Fibroblast of the aortic adventitia (primary cell): ENCODE data around the gene DRG2. TPM values are rescaled to one million over a fixed set of nuclear protein-coding genes. Genes with fewer than 3 reads are reported as not detected.

Experiments used
- DNase-seq: peaks from one replicate; pipeline ENCODE4 v3.0.0-alpha.2; 2010; ENCODE audit warnings: low read depth
- H3K4me3 ChIP-seq: 2 replicates; pipeline ENCODE4 v1.5.1; 2011; ENCODE audit warnings: low read depth, mild to moderate bottlenecking, control low read depth, low read length, moderate library complexity
- total RNA-seq: library from RNA; depleted of rRNA; stranded (reverse); fragments of >200 nt; gene quantifications from 2 replicates; pipeline ENCODE4 v1.2.3, GENCODE V29; 2012; ENCODE audit warnings: low replicate concordance
- TF ChIP-seq, protein P1 (sequence below): IDR thresholded peaks from 2 replicates; pipeline ENCODE4 v1.5.1; 2011; ENCODE audit warnings: mild to moderate bottlenecking, low read length, control low read depth, inconsistent platforms; ENCODE audit not compliant: insufficient read depth

The DRG2 gene
- total RNA-seq, 1 donor: 25.3 TPM

DNA sequence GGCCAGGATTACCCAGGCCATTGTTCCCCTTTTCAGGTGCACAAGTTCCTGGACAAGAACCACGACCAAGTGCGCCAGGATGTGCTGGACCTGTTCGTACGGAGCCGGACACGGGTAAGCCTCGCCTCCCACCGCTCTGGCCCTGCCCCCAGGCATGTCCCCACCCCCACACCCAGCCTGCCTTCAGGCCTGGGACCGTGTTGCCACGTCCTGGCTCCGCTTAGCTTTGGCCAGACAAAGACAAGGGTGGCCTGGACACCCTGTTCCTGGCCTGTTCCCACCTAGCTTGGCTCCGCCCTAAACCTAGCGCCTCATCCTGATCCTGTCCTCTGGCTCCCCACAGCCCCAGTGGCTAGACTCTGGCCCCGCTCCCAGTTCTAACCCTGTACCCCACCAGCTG lies 51.8 kb downstream of the DRG2 start:
- H3K4me3 ChIP-seq: no peak overlapping the region
- no peak for DNase-seq
- TF ChIP-seq, protein P1, sequence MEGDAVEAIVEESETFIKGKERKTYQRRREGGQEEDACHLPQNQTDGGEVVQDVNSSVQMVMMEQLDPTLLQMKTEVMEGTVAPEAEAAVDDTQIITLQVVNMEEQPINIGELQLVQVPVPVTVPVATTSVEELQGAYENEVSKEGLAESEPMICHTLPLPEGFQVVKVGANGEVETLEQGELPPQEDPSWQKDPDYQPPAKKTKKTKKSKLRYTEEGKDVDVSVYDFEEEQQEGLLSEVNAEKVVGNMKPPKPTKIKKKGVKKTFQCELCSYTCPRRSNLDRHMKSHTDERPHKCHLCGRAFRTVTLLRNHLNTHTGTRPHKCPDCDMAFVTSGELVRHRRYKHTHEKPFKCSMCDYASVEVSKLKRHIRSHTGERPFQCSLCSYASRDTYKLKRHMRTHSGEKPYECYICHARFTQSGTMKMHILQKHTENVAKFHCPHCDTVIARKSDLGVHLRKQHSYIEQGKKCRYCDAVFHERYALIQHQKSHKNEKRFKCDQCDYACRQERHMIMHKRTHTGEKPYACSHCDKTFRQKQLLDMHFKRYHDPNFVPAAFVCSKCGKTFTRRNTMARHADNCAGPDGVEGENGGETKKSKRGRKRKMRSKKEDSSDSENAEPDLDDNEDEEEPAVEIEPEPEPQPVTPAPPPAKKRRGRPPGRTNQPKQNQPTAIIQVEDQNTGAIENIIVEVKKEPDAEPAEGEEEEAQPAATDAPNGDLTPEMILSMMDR: no peak

GRCh38 chr17:18139949-18140348 lies 52.2 kb downstream of the DRG2 start:
- H3K4me3 ChIP-seq: no peak overlapping the region
- TF ChIP-seq, protein P1: peak; percentile 35
- peak; percentile 16 for DNase-seq

DNA sequence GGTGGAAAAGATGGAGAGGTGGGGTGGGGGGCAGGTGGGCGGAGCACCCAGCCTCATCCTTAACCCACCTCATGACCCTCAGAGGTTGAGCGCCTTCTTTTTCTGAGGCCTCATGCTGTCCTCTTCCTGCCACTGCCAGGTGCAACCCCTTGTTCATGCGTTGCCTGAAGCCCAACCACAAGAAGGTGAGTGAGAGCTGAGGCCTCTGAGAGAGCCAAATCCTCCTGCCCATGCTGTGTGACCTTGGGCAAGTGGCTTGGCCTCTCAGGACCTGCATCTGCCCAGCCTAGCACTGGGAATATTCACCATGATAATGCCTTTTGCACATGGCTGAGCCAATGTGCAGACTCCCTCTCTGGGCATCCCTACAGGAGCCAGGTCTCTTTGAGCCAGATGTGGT lies 52.9 kb downstream of the DRG2 start:
- H3K4me3 ChIP-seq: no peak overlapping the region
- TF ChIP-seq, protein P1: no peak
- no peak for DNase-seq

- TF ChIP-seq, protein P1: peak; percentile 49
- DNase-seq: peak; percentile 74
- H3K4me3 ChIP-seq: no peak overlapping the region
Measured at GRCh38 chr17:18141210-18141803, 53.6 kb downstream of the DRG2 start.

DNA sequence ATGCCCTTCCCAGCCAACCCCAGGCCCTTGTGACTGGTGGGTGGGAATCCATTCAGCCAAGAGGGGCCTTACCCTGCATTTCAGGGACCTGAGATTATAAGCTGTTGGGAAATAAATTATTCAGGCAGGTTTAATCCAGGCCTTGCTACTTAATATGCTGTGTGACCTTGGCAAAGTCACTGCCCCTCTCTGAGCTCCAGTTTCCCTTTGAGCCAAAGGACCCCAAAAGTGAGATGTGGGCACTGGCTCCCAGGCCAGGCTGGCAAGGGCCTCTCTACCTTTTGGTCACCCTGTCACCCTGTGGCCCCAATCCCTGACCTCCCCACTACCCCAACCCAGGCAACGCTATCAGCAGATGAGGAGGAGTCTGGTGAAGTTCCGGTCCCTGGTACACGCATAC lies 54.7 kb downstream of the DRG2 start:
- TF ChIP-seq, protein P1: no peak
- H3K4me3 ChIP-seq: no peak overlapping the region
- no peak for DNase-seq

DNA sequence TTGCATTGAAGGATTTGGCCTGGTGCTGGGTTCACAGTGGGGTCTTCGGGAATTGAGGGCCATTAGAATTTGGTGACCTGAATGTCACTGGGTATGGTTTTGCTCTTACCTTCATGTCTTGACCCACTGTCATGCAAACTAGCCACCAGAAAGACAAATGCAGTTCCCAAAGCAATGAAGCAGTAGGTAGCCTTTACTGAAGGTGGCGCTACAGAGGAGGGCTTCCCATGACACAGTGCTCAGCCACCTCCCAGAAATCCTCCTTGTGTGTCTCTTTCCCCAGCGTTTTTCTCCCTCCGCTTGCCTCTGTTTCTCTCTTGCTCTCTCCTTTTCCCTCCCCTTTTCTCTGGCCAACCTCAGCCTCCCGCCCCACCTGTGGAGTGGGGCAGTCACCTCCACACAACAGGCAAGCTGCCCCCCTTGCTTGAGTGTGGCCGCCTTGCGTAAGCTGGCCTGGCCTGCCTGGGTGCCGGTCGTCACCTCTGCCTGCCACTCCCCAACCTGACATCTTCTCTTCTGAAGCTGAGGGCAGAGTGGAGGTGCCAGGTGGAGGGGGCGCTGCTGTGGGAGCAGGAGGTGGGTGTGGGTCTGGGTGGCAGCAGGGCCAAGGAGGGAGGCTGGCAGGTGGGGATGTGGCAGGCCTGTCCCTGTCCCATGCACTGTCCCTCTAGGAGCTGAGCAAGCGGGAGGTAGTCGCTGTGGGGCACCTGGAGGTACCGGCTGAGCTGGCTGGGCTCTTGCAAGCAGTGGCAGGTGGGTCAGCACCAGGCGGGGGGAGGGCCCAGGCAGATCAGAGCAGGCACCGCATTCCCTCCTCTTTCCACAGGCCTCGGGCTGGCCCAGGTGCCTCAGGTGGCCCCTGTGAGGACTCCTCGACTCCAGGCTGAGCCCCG lies 55.5 kb downstream of the DRG2 start:
- DNase-seq: no peak
- TF ChIP-seq, protein P1: peak; percentile 40
- no peak overlapping the region for H3K4me3 ChIP-seq
